Activated CD8-positive, alpha-beta memory T cell treated with anti-CD3 and anti-CD28 coated beads, Interleukin-2, amount 50 U/mL, for 1 hour (primary cell): ENCODE data around the gene CCR9.

Experiments
- DNase-seq: peaks from one replicate; pipeline ENCODE4 v3.0.0-alpha.2; 2020; ENCODE audit errors: extremely low read depth

The CCR9 gene

GRCh38 chr3:45873036-45873435, 13.3 kb upstream of the CCR9 start:
- DNase-seq = no peak

- DNase-seq = no peak
Observed at GRCh38 chr3:45873638-45874037, 12.7 kb upstream of the CCR9 start.

- DNase-seq = no peak
Observed at GRCh38 chr3:45874677-45875346, 11.5 kb upstream of the CCR9 start.

GRCh38 chr3:45878124-45878523, 8.2 kb upstream of the CCR9 start:
- DNase-seq = no peak

- DNase-seq = no peak
Observed at GRCh38 chr3:45880725-45881077, 5.6 kb upstream of the CCR9 start.

GRCh38 chr3:45881078-45882022, 5.0 kb upstream of the CCR9 start:
- peak; percentile 25 for DNase-seq

GRCh38 chr3:45884368-45885201, 1.8 kb upstream of the CCR9 start:
- no peak for DNase-seq

- DNase-seq = no peak
Observed at GRCh38 chr3:45887285-45887684, 942 bp downstream of the CCR9 start.

GRCh38 chr3:45887759-45888511, 1.6 kb downstream of the CCR9 start:
- no peak for DNase-seq

GRCh38 chr3:45889337-45889736, 3.0 kb downstream of the CCR9 start:
- no peak for DNase-seq

- DNase-seq = no peak
Observed at GRCh38 chr3:45890405-45890804, 4.1 kb downstream of the CCR9 start.

GRCh38 chr3:45892161-45892560, 5.8 kb downstream of the CCR9 start:
- DNase-seq = no peak

- no peak for DNase-seq
Observed at GRCh38 chr3:45894015-45894414, 7.7 kb downstream of the CCR9 start.

- DNase-seq = no peak
Observed at GRCh38 chr3:45895686-45896468, 9.5 kb downstream of the CCR9 start.

GRCh38 chr3:45896956-45897355, 10.6 kb downstream of the CCR9 start:
- DNase-seq = no peak

GRCh38 chr3:45904931-45905330, 18.6 kb downstream of the CCR9 start:
- DNase-seq = no peak

- DNase-seq = no peak
Observed at GRCh38 chr3:45905755-45906154, 19.4 kb downstream of the CCR9 start.

- DNase-seq = no peak
Observed at GRCh38 chr3:45906681-45907407, 20.5 kb downstream of the CCR9 start.

- DNase-seq = no peak
Observed at GRCh38 chr3:45907769-45908705, 21.7 kb downstream of the CCR9 start.
